ENCODE measurements around the gene SLC25A27.

SLC25A27 gene

DNA sequence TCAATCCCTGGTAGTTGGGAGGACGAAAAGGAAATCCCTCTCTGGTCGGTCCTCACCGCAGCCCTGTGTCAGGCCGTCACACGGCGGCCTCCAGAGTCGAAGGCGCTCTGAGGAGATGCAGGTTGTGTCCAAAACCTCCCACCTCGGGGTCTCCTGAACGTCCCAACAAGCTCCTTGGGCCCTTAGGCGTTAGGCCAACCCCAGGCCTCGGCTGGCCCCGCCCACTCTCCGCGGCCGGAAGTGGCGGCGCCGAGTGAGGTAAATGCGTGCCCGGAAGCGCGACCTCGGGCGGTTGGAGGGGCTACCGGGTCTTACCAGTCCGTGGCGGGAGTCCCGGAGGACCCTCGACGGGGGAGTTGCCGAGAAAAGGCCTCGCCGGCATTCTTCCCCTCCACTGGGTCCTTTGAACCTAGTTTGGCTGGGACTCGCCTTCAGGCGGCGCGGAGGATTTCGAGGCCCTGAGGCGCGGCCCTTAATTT, 34.9 kb downstream of the SLC25A27 start, which contains the start of gene TDRD6:
TDRD6 (plus strand) TSS at position 267 of the 479 bp plus-strand sequence. CDS start 244 bp downstream, outside the sequence.
- H3K79me2 ChIP-seq (ENCODE audit: control insufficient read depth, insufficient read depth, low read length, unreplicated experiment) = no peaks in the 10 kb centered on the region
- no peak within 1 kb of the TSS for H3K27ac ChIP-seq (ENCODE audit: low read depth, low read length)
- H2AFZ ChIP-seq (ENCODE audit: low read length, unreplicated experiment) = no peak within 1 kb of the TSS
- H3K4me3 ChIP-seq (ENCODE audit: low read depth, low read length) = no peak within 1 kb of the TSS
- H3K36me3 ChIP-seq (ENCODE audit: insufficient read depth, low read length) = no peaks in the 10 kb centered on the region
- peaks cover 31% of the 10 kb centered on the region for H3K4me1 ChIP-seq (ENCODE audit: control insufficient read depth, insufficient read depth, low read length, unreplicated experiment)
- no peaks in the 10 kb centered on the region for H3K27me3 ChIP-seq (ENCODE audit: insufficient read depth, low read length)

DNA sequence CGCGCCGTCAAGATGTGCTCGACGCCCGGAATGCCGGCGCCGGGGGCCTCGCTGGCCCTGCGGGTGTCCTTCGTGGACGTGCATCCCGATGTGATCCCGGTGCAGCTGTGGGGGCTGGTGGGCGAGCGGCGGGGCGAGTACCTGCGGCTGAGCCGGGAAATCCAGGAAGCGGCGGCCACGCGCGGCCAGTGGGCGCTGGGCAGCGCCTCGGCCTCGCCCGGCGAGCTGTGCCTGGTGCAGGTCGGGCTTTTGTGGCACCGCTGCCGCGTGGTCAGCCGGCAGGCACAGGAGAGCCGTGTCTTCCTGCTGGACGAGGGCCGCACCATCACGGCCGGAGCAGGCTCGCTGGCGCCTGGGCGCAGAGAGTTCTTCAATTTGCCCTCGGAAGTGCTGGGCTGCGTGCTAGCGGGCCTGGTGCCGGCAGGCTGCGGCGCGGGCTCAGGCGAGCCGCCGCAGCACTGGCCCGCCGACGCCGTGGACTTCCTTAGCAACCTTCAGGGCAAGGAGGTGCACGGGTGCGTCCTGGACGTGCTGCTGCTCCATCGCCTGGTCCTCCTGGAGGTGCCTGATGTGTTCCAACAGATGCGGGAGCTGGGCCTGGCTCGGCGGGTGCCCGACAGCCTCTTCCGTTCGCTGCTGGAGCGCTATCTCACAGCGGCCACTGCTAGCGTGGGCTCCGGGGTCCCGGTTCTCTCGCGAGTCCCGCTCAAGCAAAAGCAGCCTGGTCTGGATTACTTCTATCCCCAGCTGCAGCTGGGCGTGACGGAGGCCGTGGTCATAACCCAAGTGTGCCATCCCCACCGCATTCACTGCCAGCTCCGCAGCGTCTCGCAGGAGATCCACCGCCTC, 35.6 kb downstream of the SLC25A27 start:
- Histone ChIP-seq H3K36me3 (ENCODE audit: insufficient read depth, low read length) (no peaks in the 10 kb centered on the region), H3K27me3 (ENCODE audit: insufficient read depth, low read length) (no peaks in the 10 kb centered on the region), H3K4me3 (ENCODE audit: low read depth, low read length) (no peak overlapping the region), H3K4me1 (ENCODE audit: control insufficient read depth, insufficient read depth, low read length, unreplicated experiment) (peaks cover 31% of the 10 kb centered on the region), H2AFZ (ENCODE audit: low read length, unreplicated experiment) (no peak overlapping the region), H3K27ac (ENCODE audit: low read depth, low read length) (no peak overlapping the region), H3K79me2 (ENCODE audit: control insufficient read depth, insufficient read depth, low read length, unreplicated experiment) (no peaks in the 10 kb centered on the region)

DNA sequence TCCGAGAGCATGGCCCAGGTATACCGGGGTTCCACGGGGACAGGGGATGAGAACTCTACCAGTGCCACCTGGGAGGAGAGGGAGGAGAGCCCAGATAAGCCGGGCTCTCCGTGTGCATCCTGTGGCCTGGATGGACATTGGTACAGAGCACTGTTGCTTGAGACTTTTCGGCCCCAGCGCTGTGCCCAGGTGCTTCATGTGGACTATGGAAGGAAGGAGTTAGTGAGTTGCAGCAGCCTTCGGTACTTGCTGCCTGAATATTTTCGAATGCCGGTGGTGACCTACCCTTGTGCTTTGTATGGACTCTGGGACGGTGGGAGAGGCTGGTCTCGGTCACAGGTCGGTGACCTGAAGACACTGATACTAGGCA, 36.2 kb downstream of the SLC25A27 start:
- H2AFZ ChIP-seq (ENCODE audit: low read length, unreplicated experiment) = no peak overlapping the region

DNA sequence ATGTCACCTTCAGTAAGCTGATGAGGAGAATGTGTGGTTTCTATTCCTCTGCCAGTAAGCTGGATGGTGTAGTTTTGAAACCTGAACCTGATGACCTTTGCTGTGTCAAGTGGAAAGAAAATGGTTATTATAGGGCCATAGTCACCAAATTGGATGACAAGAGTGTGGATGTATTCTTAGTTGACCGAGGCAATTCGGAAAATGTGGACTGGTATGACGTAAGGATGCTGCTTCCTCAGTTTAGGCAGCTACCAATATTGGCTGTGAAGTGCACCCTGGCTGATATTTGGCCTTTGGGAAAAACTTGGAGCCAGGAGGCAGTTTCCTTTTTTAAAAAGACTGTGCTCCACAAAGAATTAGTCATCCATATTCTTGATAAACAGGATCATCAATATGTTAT, 36.9 kb downstream of the SLC25A27 start:
- Histone ChIP-seq H3K79me2 (ENCODE audit: control insufficient read depth, insufficient read depth, low read length, unreplicated experiment) (no peaks in the 10 kb centered on the region), H3K27ac (ENCODE audit: low read depth, low read length) (no peak overlapping the region), H3K36me3 (ENCODE audit: insufficient read depth, low read length) (no peaks in the 10 kb centered on the region), H3K4me1 (ENCODE audit: control insufficient read depth, insufficient read depth, low read length, unreplicated experiment) (peaks cover 31% of the 10 kb centered on the region), H3K4me3 (ENCODE audit: low read depth, low read length) (no peak overlapping the region), H3K27me3 (ENCODE audit: insufficient read depth, low read length) (no peaks in the 10 kb centered on the region), H2AFZ (ENCODE audit: low read length, unreplicated experiment) (no peak overlapping the region)

More for the DNA sequence above, 36.2 kb downstream of the SLC25A27 start:
- Histone ChIP-seq H3K27ac (ENCODE audit: low read depth, low read length) (no peak overlapping the region), H3K79me2 (ENCODE audit: control insufficient read depth, insufficient read depth, low read length, unreplicated experiment) (no peaks in the 10 kb centered on the region), H3K27me3 (ENCODE audit: insufficient read depth, low read length) (no peaks in the 10 kb centered on the region), H3K4me1 (ENCODE audit: control insufficient read depth, insufficient read depth, low read length, unreplicated experiment) (peaks cover 31% of the 10 kb centered on the region), H3K4me3 (ENCODE audit: low read depth, low read length) (no peak overlapping the region), H3K36me3 (ENCODE audit: insufficient read depth, low read length) (no peaks in the 10 kb centered on the region)

DNA sequence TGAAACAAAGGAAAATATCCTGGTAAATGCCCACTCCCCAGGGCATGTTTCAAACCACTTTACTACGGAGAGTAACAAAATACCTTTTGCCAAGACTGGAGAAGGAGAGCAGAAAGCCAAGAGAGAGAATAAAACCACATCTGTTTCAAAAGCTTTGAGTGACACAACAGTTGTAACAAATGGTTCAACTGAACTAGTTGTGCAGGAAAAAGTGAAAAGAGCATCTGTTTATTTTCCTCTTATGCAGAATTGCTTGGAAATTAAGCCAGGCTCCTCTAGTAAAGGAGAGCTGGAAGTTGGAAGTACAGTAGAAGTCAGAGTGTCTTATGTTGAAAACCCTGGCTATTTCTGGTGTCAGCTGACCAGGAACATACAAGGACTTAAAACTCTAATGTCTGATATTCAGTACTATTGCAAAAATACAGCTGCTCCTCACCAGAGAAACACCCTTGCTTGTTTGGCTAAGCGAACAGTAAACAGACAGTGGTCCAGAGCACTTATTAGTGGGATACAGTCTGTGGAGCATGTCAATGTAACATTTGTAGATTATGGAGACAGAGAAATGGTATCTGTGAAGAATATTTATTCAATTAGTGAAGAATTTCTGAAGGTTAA, 37.5 kb downstream of the SLC25A27 start:
- Histone ChIP-seq H3K4me3 (ENCODE audit: low read depth, low read length) (no peak overlapping the region), H3K27me3 (ENCODE audit: insufficient read depth, low read length) (no peaks in the 10 kb centered on the region), H3K36me3 (ENCODE audit: insufficient read depth, low read length) (no peaks in the 10 kb centered on the region), H3K4me1 (ENCODE audit: control insufficient read depth, insufficient read depth, low read length, unreplicated experiment) (peaks cover 28% of the 10 kb centered on the region), H3K27ac (ENCODE audit: low read depth, low read length) (no peak overlapping the region), H2AFZ (ENCODE audit: low read length, unreplicated experiment) (no peak overlapping the region), H3K79me2 (ENCODE audit: control insufficient read depth, insufficient read depth, low read length, unreplicated experiment) (no peaks in the 10 kb centered on the region)

DNA sequence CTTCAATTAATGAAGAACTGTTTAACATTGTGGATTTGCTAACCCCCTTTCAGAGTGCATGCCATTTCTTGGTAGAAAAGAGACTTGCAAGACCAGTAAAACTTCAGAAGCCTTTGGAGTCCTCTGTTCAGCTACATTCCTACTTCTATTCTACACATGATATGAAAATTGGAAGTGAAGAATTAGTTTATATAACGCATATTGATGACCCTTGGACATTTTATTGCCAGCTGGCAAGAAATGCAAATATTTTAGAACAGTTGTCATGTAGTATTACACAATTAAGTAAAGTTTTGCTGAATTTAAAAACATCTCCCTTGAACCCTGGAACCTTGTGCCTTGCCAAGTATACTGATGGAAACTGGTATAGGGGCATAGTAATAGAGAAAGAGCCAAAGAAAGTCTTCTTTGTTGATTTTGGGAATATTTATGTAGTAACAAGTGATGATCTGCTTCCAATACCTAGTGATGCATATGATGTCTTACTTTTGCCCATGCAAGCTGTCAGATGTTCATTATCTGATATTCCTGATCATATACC, 38.2 kb downstream of the SLC25A27 start:
- H3K27me3 ChIP-seq (ENCODE audit: insufficient read depth, low read length) = no peaks in the 10 kb centered on the region
- H3K36me3 ChIP-seq (ENCODE audit: insufficient read depth, low read length) = no peaks in the 10 kb centered on the region
- H3K4me3 ChIP-seq (ENCODE audit: low read depth, low read length) = no peak overlapping the region
- no peak overlapping the region for H2AFZ ChIP-seq (ENCODE audit: low read length, unreplicated experiment)
- H3K79me2 ChIP-seq (ENCODE audit: control insufficient read depth, insufficient read depth, low read length, unreplicated experiment) = no peaks in the 10 kb centered on the region
- peak overlapping the region; percentile 43 for H3K27ac ChIP-seq (ENCODE audit: low read depth, low read length)
- H3K4me1 ChIP-seq (ENCODE audit: control insufficient read depth, insufficient read depth, low read length, unreplicated experiment) = peaks cover 26% of the 10 kb centered on the region

DNA sequence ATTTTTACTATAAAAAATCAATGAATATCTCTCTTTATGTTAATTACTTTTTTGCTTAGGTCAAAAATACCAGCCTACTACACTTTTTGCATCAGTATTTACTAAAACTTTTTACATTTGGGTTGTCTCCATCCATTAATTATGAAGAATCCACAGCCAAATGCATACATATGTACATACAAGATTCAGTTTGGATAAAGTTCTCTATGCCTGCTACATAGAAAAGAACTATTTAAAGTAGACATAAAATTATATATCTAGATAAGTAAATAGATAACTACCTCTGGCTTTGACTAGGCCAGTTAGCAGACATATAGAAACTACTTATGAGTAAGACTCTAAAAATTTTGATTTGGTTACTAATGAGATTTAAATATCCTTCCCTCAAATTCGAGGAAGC, 47.2 kb downstream of the SLC25A27 start:
- Histone ChIP-seq H3K4me3 (ENCODE audit: low read depth, low read length) (no peak overlapping the region), H3K79me2 (ENCODE audit: control insufficient read depth, insufficient read depth, low read length, unreplicated experiment) (no peaks in the 10 kb centered on the region), H3K27ac (ENCODE audit: low read depth, low read length) (no peak overlapping the region), H3K4me1 (ENCODE audit: control insufficient read depth, insufficient read depth, low read length, unreplicated experiment) (no peaks in the 10 kb centered on the region), H2AFZ (ENCODE audit: low read length, unreplicated experiment) (no peak overlapping the region), H3K36me3 (ENCODE audit: insufficient read depth, low read length) (no peaks in the 10 kb centered on the region), H3K27me3 (ENCODE audit: insufficient read depth, low read length) (no peaks in the 10 kb centered on the region; the same call in 1 of the 2 replicates)

DNA sequence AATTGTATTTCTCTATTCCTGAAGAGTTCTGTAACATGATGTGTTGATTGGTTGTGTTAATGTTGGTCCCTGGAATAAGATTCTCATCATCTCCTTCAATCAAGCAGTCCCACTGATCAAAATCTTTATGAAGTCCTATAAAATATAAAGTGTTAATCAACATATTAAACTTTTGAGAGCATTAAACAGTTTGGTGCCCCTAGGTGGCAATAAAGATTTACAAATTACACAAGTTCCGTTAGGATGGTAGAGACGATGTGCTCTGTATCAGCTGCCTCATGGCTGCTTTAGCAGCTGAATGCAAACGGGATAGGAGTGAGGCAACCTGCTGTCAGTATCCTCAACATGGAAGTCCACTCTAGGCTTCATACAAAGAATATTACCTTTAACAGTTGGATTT, 51.8 kb downstream of the SLC25A27 start:
- H3K36me3 ChIP-seq (ENCODE audit: insufficient read depth, low read length) = no peaks in the 10 kb centered on the region
- no peak overlapping the region for H3K4me3 ChIP-seq (ENCODE audit: low read depth, low read length)
- no peak overlapping the region for H3K27ac ChIP-seq (ENCODE audit: low read depth, low read length)
- H3K79me2 ChIP-seq (ENCODE audit: control insufficient read depth, insufficient read depth, low read length, unreplicated experiment) = no peaks in the 10 kb centered on the region
- H3K27me3 ChIP-seq (ENCODE audit: insufficient read depth, low read length) = no peaks in the 10 kb centered on the region; the same call in 1 of the 2 replicates
- no peaks in the 10 kb centered on the region for H3K4me1 ChIP-seq (ENCODE audit: control insufficient read depth, insufficient read depth, low read length, unreplicated experiment)
- no peak overlapping the region for H2AFZ ChIP-seq (ENCODE audit: low read length, unreplicated experiment)

DNA sequence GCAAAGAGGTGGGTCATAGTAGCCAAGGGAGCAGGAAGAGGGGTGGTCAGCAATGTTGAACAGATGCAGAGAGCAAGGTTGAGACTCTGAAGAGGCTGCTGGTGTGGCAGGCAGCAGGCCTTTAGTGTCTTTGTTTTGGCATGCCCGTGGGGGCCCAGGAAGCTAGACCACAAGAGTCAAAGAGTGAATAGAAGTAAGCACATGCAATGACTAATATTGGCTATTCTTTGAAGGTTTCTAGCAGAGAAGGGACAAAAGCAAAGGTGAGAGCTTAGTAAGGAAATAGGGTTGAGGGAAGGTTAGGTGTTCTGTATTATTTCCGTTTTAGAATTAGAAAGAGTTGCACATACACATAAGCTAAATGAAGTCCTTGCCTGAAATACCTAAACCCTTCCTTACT, 53.7 kb downstream of the SLC25A27 start:
- Histone ChIP-seq H2AFZ (ENCODE audit: low read length, unreplicated experiment) (no peak overlapping the region), H3K79me2 (ENCODE audit: control insufficient read depth, insufficient read depth, low read length, unreplicated experiment) (no peaks in the 10 kb centered on the region), H3K27me3 (ENCODE audit: insufficient read depth, low read length) (no peaks in the 10 kb centered on the region; the same call in 1 of the 2 replicates), H3K27ac (ENCODE audit: low read depth, low read length) (no peak overlapping the region), H3K4me3 (ENCODE audit: low read depth, low read length) (no peak overlapping the region), H3K36me3 (ENCODE audit: insufficient read depth, low read length) (no peaks in the 10 kb centered on the region), H3K4me1 (ENCODE audit: control insufficient read depth, insufficient read depth, low read length, unreplicated experiment) (no peaks in the 10 kb centered on the region)

DNA sequence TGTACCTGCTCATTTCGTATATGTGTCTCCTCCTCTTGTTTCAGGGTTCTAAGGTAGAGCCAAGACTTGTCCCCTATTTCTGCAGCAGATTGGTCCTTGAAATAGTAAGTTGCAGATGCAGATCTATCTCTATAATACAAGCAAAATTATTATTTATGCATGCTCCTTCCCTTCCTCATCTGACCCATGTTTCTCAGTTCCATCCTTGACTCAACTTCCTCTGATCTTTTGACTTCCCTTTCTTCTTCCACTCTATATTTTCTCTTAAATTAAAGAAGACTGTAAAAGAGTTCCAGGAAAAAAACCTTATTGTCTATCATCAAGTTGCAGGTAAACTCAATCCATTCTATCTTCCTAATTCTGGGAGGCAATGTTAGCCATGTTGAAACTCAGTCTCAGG, 58.7 kb downstream of the SLC25A27 start:
- Histone ChIP-seq H3K27ac (ENCODE audit: low read depth, low read length) (no peak overlapping the region), H2AFZ (ENCODE audit: low read length, unreplicated experiment) (no peak overlapping the region), H3K4me1 (ENCODE audit: control insufficient read depth, insufficient read depth, low read length, unreplicated experiment) (peaks cover 4% of the 10 kb centered on the region)

More for the DNA sequence above, 58.7 kb downstream of the SLC25A27 start:
- H3K27me3 ChIP-seq (ENCODE audit: insufficient read depth, low read length) = no peaks in the 10 kb centered on the region
- no peak overlapping the region for H3K4me3 ChIP-seq (ENCODE audit: low read depth, low read length)
- H3K79me2 ChIP-seq (ENCODE audit: control insufficient read depth, insufficient read depth, low read length, unreplicated experiment) = no peaks in the 10 kb centered on the region
- no peaks in the 10 kb centered on the region for H3K36me3 ChIP-seq (ENCODE audit: insufficient read depth, low read length)
